HepG2 (cell line): Measurements from ENCODE around the gene RPLP2. TPM values are rescaled to one million over a fixed set of nuclear protein-coding genes. Genes with fewer than 3 reads are reported as not detected.

Source experiments
- DDIT3 ChIP-seq: sonication (generic); formaldehyde crosslinking; IDR thresholded peaks from 2 replicates; pipeline ENCODE4 v1.4.0; 2020; ENCODE audit warnings: mild to moderate bottlenecking, missing genetic modification reagents
- DZIP1 ChIP-seq: sonication (generic); formaldehyde crosslinking; IDR thresholded peaks from 2 replicates; pipeline ENCODE4 v1.5.0; 2020; ENCODE audit warnings: mild to moderate bottlenecking, missing genetic modification reagents
- GATA4 ChIP-seq: sonication (generic); IDR thresholded peaks from 2 replicates; pipeline ENCODE4 v1.6.1; 2016; ENCODE audit warnings: antibody characterized with exemption, low read depth, borderline replicate concordance
- HIVEP1 ChIP-seq: sonication (generic); formaldehyde crosslinking; IDR thresholded peaks from 2 replicates; pipeline ENCODE4 v1.4.0; 2020; ENCODE audit warnings: mild to moderate bottlenecking, missing genetic modification reagents
- MED8 ChIP-seq: sonication (generic); formaldehyde crosslinking; IDR thresholded peaks from 2 replicates; pipeline ENCODE4 v1.8.1; 2023; ENCODE audit warnings: mild to moderate bottlenecking, missing genetic modification reagents; ENCODE audit not compliant: insufficient replicate concordance
- MEF2D ChIP-seq: sonication (generic); formaldehyde crosslinking; IDR thresholded peaks from 2 replicates; pipeline ENCODE4 v1.5.1; 2020; ENCODE audit warnings: mild to moderate bottlenecking, missing genetic modification reagents
- SMAD3 ChIP-seq: sonication (generic); formaldehyde crosslinking; IDR thresholded peaks from 2 replicates; pipeline ENCODE4 v1.4.0; 2020; ENCODE audit warnings: missing genetic modification reagents
- ZBTB33 ChIP-seq: sonication (generic); formaldehyde crosslinking; IDR thresholded peaks from 2 replicates; pipeline ENCODE4 v1.4.0; 2020; ENCODE audit warnings: missing genetic modification reagents
- ZBTB42 ChIP-seq: sonication (generic); formaldehyde crosslinking; IDR thresholded peaks from 2 replicates; pipeline ENCODE4 v1.5.0; 2020; ENCODE audit warnings: mild to moderate bottlenecking, missing genetic modification reagents
- ZBTB8A ChIP-seq: sonication (generic); formaldehyde crosslinking; IDR thresholded peaks from 2 replicates; pipeline ENCODE4 v1.4.0; 2020; ENCODE audit warnings: mild to moderate bottlenecking, low read depth, missing genetic modification reagents, borderline replicate concordance
- ZFAT ChIP-seq: sonication (generic); formaldehyde crosslinking; conservative IDR thresholded peaks from 2 replicates; pipeline ENCODE4 v1.8.1; 2023; ENCODE audit warnings: missing genetic modification reagents, inconsistent platforms
- ZFP36 ChIP-seq: fragments of 150-350 bp; IDR thresholded peaks from 2 replicates; pipeline ENCODE4 v1.6.1; 2018; ENCODE audit warnings: borderline replicate concordance, low read length, low read depth; ENCODE audit not compliant: partially characterized antibody
- ZKSCAN8 ChIP-seq: IDR thresholded peaks from 2 replicates; pipeline ENCODE4 v1.6.1; 2016; ENCODE audit warnings: borderline replicate concordance, missing genetic modification reagents, missing compliant biosample characterization
- ZNF275 ChIP-seq: sonication (generic); formaldehyde crosslinking; IDR thresholded peaks from 2 replicates; pipeline ENCODE4 v1.8.0; 2022; ENCODE audit warnings: missing genetic modification reagents, mild to moderate bottlenecking, inconsistent platforms, borderline replicate concordance
- ZNF446 ChIP-seq: sonication (generic); formaldehyde crosslinking; IDR thresholded peaks from 2 replicates; pipeline ENCODE4 v1.5.0; 2020; ENCODE audit warnings: mild to moderate bottlenecking, missing genetic modification reagents
- ZNF576 ChIP-seq: sonication (generic); formaldehyde crosslinking; IDR thresholded peaks from 2 replicates; pipeline ENCODE4 v1.4.0; 2020; ENCODE audit warnings: mild to moderate bottlenecking, missing genetic modification reagents
- polyA plus RNA-seq, 8 experiments: library from polyadenylated mRNA; depleted of rRNA in 3 of 8; stranded (reverse) in 7 of 8; unstranded in 1 of 8; fragments of >200 nt; fragmentation: Illumina TruSeq in 4 of 8; extraction: Trizol in 4 of 8; gene quantifications; 2 replicates each; pipeline versions ENCODE4 v1.2.1 to v1.2.3, GENCODE V29; 2011 to 2016; ENCODE audit warnings: low read depth in 4 of 8, missing spikeins in 1 of 8, mixed read lengths in 1 of 8; ENCODE audit not compliant: insufficient read depth in 1 of 8
- total RNA-seq, 5 experiments: library from RNA; depleted of rRNA; stranded (reverse); fragments of >200 nt; fragmentation: Illumina TruSeq; extraction: Trizol; gene quantifications; 2 replicates each; pipeline ENCODE4 v1.2.3, GENCODE V29; 2016; ENCODE audit warnings: low read depth in 1 of 5
- TF ChIP-seq, protein P1 (sequence below): sonication (generic); formaldehyde crosslinking; IDR thresholded peaks from 2 replicates; pipeline ENCODE4 v1.5.1; 2020; ENCODE audit warnings: missing genetic modification reagents, mild to moderate bottlenecking, borderline replicate concordance

Gene RPLP2
- total and polyA plus RNA-seq, 2 of the 13 experiments (the other 11 are each of a cell fraction or from before 2014, with no cell fraction given): 978 to 2,106 TPM

- TF ChIP-seq ZBTB8A (no peak), ZNF576 (no peak), SMAD3 (no peak), ZBTB33 (CRISPR knock-in tag) (peak; percentile 22; the same call in 1 of the 2 replicates), ZFAT (no peak), ZBTB42 (CRISPR knock-in tag) (no peak), MED8 (CRISPR knock-in tag) (no peak), ZNF275 (CRISPR knock-in tag) (0 out of 2 replicates have a peak, but pooled peaks have one; percentile 23), DDIT3 (no peak), HIVEP1 (CRISPR knock-in tag) (peak; percentile 78; the same call in 1 of the 2 replicates), ZFP36 (no peak), GATA4 (0 out of 2 replicates have a peak, but pooled peaks have one; percentile 19), ZKSCAN8 (no peak), ZNF446 (CRISPR knock-in tag) (no peak), MEF2D (CRISPR knock-in tag) (peak; percentile 49; the same call in 1 of the 2 replicates), DZIP1 (CRISPR knock-in tag) (no peak)
- TF ChIP-seq, protein P1, sequence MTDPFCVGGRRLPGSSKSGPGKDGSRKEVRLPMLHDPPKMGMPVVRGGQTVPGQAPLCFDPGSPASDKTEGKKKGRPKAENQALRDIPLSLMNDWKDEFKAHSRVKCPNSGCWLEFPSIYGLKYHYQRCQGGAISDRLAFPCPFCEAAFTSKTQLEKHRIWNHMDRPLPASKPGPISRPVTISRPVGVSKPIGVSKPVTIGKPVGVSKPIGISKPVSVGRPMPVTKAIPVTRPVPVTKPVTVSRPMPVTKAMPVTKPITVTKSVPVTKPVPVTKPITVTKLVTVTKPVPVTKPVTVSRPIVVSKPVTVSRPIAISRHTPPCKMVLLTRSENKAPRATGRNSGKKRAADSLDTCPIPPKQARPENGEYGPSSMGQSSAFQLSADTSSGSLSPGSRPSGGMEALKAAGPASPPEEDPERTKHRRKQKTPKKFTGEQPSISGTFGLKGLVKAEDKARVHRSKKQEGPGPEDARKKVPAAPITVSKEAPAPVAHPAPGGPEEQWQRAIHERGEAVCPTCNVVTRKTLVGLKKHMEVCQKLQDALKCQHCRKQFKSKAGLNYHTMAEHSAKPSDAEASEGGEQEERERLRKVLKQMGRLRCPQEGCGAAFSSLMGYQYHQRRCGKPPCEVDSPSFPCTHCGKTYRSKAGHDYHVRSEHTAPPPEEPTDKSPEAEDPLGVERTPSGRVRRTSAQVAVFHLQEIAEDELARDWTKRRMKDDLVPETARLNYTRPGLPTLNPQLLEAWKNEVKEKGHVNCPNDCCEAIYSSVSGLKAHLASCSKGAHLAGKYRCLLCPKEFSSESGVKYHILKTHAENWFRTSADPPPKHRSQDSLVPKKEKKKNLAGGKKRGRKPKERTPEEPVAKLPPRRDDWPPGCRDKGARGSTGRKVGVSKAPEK (CRISPR knock-in tag): no peak
These were observed 34.3 kb downstream of the RPLP2 start (continued) for GRCh38 chr11:843818-844692.
